Epithelial cell of prostate (primary cell): ENCODE results near the gene TAMALIN.

Experiments
- DNase-seq: peaks from one replicate; pipeline ENCODE4 v3.0.0-alpha.2; 2011; ENCODE audit warnings: low read depth, low spot score
- H3K27ac ChIP-seq: fragments of 450-650 bp; 2 replicates; pipeline ENCODE4 v1.5.1; 2017; ENCODE audit warnings: mild to moderate bottlenecking

The TAMALIN gene

DNA sequence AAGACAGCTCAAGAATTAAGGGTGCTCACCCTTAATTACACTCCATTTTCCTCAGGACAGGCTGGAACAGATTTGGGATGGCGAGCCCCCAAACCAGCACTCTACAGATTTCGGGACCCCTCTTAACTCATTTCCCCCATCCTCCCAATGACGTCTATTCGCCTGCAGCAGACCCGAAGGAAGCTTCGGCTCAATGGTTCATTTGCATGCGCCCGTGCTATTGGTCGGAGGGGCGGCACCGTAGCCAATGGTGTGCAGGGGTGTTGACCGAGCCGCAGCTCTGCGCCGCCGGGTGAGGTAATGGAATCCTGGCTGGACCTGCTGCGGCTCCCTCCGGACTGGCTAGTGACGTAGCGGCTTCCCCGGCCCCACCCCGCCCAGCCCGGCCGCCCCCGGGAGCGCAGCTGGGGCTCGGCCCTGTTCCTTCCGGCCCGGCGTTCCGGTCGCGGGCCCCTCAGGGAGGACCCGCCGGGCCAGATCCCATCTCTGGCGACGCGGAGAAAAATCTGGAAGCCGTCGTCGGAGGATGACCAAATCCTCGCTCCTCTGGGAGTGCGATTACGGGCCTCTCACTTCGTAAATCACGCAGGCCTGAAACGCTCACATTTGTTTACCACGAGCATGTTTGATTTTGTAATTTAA is 26.2 kb downstream of the TAMALIN start:
- peak; percentile 77 for DNase-seq
- H3K27ac ChIP-seq = peak overlapping the region; percentile 44

DNA sequence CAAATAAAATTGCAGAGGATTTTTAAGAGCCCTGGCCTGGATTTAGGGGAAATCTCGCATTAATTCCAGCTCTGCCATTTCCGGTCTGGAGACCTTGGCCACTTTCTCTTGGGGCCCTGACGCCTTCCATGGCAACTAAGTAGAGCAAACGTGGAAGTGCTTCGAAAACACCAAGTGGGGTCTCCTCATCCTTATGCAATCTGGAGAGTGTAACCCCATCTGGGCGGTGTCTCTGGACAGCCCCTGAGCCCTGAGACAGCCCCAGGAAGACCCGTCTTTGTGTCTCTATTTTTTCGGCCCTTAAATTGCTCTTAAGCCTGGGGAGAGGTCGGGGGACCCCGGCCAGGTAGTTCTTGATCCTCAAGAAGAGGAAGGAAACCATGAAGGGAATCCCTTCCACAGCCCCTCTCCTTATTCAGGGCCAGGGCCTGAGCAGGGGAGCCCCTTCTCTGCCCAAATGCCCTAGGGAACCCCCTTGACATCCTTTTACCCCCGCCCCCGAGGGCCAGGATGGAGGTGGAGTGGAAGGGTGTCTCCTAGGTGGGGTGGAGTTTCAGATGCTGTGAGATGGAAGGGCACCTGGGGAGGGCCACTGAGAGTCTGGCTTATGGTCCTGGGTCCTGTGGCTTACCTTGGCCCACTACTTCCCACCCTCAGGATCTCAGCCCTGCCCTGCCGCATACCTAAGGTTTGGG is 26.8 kb downstream of the TAMALIN start:
- DNase-seq = no peak
- peak overlapping the region; percentile 44 for H3K27ac ChIP-seq

DNA sequence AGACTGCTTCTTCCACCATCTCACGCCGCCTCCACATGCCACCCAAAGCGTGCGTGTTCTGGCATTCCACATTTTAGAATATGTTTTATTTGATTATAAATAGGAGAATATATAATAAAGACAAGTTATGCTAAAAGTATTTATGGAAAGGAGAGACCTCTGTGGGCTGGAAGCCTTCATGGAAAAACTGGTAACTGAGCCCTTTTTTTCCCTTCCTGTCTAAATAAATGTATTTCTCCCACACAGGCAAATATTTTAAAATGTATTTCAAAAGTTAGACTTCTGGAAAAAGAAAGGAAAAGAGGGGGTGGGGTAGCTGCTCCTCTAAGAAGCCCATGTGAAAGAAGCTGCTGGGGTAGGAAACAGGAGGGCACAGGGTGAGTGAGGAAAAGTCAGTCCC is 28.4 kb downstream of the TAMALIN start:
- no peak for DNase-seq
- H3K27ac ChIP-seq = no peak overlapping the region

DNA sequence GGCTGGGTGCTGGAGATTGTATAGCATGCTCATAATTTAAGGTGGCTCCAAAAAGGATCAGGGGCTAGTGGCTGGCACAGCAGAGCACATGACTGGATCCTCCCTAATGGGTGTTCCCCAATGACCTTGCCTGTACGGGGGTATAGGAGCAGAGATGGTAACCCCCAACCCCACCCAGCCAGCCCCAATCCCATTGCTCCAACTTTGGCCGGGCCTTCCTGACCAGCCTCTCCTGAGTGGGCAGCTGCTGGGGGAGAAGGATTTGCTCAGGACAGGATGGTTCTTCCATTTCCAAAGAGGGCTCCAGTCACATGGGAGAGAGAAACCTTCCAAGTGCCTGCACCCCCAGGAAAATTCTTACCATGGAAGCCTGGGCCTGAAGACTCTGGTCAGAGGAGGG is 29.2 kb downstream of the TAMALIN start:
- no peak overlapping the region for H3K27ac ChIP-seq

DNA sequence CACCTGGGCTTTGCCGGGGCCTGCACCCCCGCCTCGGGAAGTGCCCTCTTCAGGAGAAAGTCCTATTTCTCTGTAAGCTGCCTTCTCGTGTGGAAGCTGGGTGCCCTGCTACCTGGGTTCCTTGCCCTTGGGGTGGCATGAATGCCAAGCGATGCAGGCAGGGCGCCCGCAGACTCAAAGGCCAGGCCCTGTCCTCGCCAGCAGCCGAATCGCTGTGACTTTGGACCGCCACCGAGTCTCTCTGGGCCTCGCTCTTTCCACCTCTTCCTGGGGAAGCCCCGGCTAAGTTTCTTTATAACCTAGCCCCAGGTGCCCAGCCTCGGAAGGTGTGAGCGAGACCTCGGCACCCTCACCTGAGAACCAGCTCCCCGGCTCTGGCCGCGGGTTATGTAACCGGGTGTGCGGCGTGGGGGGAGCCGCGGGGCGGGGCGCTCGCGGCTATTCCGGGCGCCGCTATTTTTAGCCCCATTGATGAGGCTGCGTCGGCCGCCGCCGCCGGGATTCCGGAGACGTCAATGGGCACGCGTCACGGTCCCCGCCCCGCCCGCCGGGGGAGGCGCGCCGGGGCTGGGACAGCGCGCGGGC is 29.9 kb downstream of the TAMALIN start:
- H3K27ac ChIP-seq = peak overlapping the region; percentile 18
- DNase-seq = no peak

More for the DNA sequence above, 29.2 kb downstream of the TAMALIN start:
- DNase-seq = no peak

- H3K27ac ChIP-seq = peak overlapping the region; percentile 13
- no peak for DNase-seq
These were observed 30.6 kb downstream of the TAMALIN start for GRCh38 chr12:52037248-52037861.

- no peak overlapping the region for H3K27ac ChIP-seq
- DNase-seq = no peak
These were observed 31.7 kb downstream of the TAMALIN start for GRCh38 chr12:52038447-52038846.

DNA sequence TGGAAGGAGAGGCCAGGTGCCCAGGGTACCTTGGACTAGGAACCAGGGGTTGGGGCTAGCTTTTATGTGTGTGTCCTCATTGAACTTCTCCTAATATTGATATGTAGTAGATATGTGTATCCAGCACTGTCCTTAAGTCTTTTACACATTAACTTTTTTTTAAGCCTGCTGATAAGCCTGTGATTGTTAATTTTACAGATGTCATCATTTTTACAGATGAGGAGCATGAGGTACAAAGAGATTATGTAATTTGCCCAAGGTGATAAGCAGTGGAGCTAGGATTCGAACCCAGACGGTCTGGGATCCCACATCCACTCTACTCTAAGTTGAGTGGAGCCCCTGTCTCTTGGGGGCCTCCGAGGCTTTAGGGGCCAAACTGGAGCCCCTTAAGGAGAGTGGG is 34.3 kb downstream of the TAMALIN start:
- H3K27ac ChIP-seq = no peak overlapping the region
- DNase-seq = no peak

DNA sequence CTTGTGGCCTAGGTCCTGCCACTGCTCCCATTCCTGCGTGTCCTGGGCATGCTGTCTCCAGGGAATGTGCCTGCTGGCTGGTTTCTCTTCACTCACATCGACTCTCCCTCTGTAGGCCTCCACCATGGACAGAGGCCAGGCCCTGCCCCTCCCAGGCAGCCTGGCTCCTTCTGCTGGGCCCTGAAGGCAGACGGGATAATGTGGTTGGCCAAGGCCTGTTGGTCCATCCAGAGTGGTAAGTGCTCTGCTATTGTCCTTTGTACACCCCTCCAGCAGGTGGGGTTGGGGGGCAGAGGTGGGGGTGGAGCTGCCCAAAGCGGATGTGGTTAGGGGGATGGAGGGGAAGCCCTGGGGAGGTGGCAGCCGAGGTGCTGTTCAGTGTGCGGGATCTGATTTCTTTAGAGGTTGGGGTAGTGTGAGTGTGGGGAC is 35.0 kb downstream of the TAMALIN start:
- DNase-seq = no peak
- H3K27ac ChIP-seq = no peak overlapping the region

- no peak for DNase-seq
- no peak overlapping the region for H3K27ac ChIP-seq
These were observed 36.1 kb downstream of the TAMALIN start for GRCh38 chr12:52042706-52043385.

- DNase-seq = no peak
- H3K27ac ChIP-seq = no peak overlapping the region
These were observed 36.9 kb downstream of the TAMALIN start for GRCh38 chr12:52043386-52044212.

GRCh38 chr12:52044292-52044983 is 37.7 kb downstream of the TAMALIN start:
- no peak for DNase-seq
- no peak overlapping the region for H3K27ac ChIP-seq

DNA sequence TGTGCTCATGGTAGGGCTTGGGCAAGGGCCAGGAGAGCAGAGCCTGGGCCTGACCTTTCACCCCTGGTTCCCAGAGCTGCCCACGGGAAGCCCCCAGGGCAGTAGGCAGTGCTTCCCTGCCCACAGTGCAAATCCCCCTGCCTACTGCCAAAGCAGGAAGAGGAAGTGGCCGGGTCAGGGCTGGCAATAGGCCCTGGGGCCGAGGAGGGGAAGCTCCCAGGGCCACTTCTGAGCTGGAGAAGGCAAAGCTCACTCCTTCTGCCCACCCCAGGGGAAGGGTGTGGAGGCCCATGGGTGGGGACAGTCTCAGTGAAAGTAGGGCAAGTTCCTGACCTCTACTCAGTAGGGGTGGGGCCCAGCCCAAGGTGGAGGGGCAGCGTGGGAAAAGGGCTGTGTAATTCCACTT is 39.1 kb downstream of the TAMALIN start:
- no peak for DNase-seq
- no peak overlapping the region for H3K27ac ChIP-seq

- H3K27ac ChIP-seq = no peak overlapping the region
- no peak for DNase-seq
These were observed 40.1 kb downstream of the TAMALIN start for GRCh38 chr12:52046859-52047258.

DNA sequence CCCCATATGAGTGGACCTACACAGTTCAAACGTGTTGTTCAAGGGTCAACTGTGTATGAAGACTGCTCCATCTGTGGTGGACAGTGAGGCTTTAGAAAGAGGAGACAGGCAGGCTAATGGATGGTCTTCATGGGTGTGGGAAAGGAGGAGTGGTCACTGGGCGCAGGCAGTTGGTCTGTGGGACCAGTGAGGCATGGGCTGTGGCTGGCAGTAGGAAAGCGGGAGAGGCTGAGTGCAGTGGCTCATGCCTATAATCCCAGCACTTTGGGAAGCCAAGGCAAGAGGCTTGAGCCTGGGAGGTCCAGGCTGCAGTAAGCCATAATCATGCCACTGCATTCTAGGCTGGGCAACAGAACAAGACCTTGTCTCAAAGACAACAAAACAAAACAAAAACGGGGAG is 42.5 kb downstream of the TAMALIN start:
- DNase-seq = no peak
- no peak overlapping the region for H3K27ac ChIP-seq

DNA sequence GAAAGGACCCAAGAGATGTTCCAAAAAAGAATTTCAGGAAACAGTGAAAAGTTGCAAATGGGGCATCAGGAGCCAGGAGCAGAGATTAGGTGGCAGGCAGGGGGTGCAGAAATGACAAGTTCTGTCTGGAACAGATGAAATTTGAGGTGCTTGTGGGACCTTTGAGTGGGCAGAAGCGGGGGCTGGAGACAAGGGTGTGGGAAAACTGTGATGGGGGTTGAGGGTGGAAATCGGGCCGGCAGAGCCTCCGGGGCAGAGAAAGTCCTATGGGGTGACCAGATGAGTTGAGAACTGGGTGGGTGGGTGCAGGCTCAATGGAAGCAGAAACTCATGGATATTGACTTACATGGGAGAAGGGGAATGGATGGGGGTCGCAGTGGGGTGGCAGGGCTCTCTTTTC is 42.9 kb downstream of the TAMALIN start:
- no peak for DNase-seq
- H3K27ac ChIP-seq = no peak overlapping the region

- no peak for DNase-seq
- peak overlapping the region; percentile 35 for H3K27ac ChIP-seq
These were observed 43.5 kb downstream of the TAMALIN start for GRCh38 chr12:52050116-52050757.

DNA sequence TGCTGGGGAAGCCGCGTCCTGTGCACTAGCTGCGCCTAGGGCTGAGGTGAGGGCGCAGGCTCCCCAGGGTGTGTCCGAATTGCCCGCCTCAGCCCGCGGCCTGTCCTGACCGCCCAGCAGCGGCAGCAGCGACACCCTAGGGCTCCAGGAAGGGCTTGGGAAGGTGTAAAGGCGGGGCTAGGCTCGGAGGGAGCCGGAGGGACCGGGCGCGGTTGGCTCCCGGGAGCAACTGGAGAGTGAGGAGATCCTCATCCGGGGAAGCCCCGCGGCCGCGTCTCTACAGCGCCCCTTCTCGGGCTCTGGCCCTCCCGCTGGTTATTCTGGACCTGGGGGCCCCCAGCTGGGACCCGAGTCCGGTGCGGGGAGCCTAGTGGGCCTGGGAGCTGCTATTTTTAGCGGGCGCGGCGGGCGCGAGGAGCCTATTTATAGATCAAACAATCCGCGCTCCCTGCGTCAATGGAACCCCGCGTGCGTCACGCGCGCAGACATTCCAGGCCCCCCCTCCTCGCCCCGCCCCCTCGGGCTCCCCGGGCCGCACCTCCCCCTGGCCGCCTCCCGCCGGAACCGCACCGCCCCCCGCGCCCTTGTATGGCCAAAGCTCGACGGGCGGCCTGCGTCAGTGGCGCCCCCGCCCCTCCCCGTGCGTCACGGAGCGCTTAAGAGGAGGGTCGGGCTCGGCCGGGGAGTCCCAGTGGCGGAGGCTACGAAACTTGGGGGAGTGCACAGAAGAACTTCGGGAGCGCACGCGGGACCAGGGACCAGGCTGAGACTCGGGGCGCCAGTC is 44.2 kb downstream of the TAMALIN start, which contains the start of gene NR4A1:
Gene NR4A1, plus strand, starts transcription at position 685 of the 784 bp plus-strand sequence. CDS start 2,887 bp downstream, outside the sequence.
- H3K27ac ChIP-seq = peak within 1 kb of the TSS; percentile 35
- DNase-seq = no peak
